ENCODE data around the gene MYPN.
A peak's percentile ranks its signal among the peaks of the same experiment; 100 is the strongest.

The MYPN gene

GRCh38 chr10:68086910-68087684 lies 22.2 kb upstream of the MYPN start:
- peak overlapping the region; percentile 22; the same call in 1 of the 2 replicates for H3K27ac ChIP-seq
- TF ChIP-seq ZFX (IDR thresholded peaks at IDR 0.05; ENCODE audit: borderline replicate concordance): no peak
- no peak for TF ChIP-seq CTCF (IDR thresholded peaks at IDR 0.05)

GRCh38 chr10:68087685-68088401 lies 21.4 kb upstream of the MYPN start:
- TF ChIP-seq CTCF (IDR thresholded peaks at IDR 0.05) (no peak), ZFX (IDR thresholded peaks at IDR 0.05; ENCODE audit: borderline replicate concordance) (no peak)
- no peak overlapping the region for H3K27ac ChIP-seq

- no peak for TF ChIP-seq CTCF (IDR thresholded peaks at IDR 0.05)
- TF ChIP-seq ZFX (IDR thresholded peaks at IDR 0.05; ENCODE audit: borderline replicate concordance): no peak
- H3K27ac ChIP-seq: no peak overlapping the region
These were observed 20.5 kb upstream of the MYPN start for GRCh38 chr10:68088740-68089139.

GRCh38 chr10:68090586-68090985 lies 18.7 kb upstream of the MYPN start:
- TF ChIP-seq ZFX (IDR thresholded peaks at IDR 0.05; ENCODE audit: borderline replicate concordance) (no peak), CTCF (IDR thresholded peaks at IDR 0.05) (no peak)
- H3K27ac ChIP-seq: no peak overlapping the region

GRCh38 chr10:68092512-68092911 lies 16.8 kb upstream of the MYPN start:
- TF ChIP-seq ZFX (IDR thresholded peaks at IDR 0.05; ENCODE audit: borderline replicate concordance) (no peak), CTCF (IDR thresholded peaks at IDR 0.05) (no peak)
- no peak overlapping the region for H3K27ac ChIP-seq

- H3K27ac ChIP-seq: no peak overlapping the region
- no peak for TF ChIP-seq ZFX (IDR thresholded peaks at IDR 0.05; ENCODE audit: borderline replicate concordance)
- TF ChIP-seq CTCF (IDR thresholded peaks at IDR 0.05): no peak
These were observed 14.1 kb upstream of the MYPN start for GRCh38 chr10:68095153-68095552.

Data from 22Rv1 (cell line).